Astrocyte of the cerebellum (primary cell): ENCODE data around the gene RFX5.

ENCODE experiments used
- DNase-seq: peaks from one replicate; pipeline ENCODE4 v3.0.0-alpha.2; 2011; ENCODE audit warnings: low read depth
- H3K4me3 ChIP-seq: 2 replicates; pipeline ENCODE4 v1.5.1; 2011; ENCODE audit warnings: mild to moderate bottlenecking, low read depth, low read length, moderate library complexity
- in situ Hi-C: cut with HindIII; loops from 2 replicates; pipeline ENCODE4 v1.10.0; 2017; ENCODE audit warnings: low sequenced_read_pairs
- TF ChIP-seq, protein P1 (sequence below): IDR thresholded peaks from 2 replicates; pipeline ENCODE4 v1.5.1; 2012; ENCODE audit warnings: low read length, low read depth, moderate library complexity, mild to moderate bottlenecking; ENCODE audit errors: missing control alignments

The RFX5 gene

DNA sequence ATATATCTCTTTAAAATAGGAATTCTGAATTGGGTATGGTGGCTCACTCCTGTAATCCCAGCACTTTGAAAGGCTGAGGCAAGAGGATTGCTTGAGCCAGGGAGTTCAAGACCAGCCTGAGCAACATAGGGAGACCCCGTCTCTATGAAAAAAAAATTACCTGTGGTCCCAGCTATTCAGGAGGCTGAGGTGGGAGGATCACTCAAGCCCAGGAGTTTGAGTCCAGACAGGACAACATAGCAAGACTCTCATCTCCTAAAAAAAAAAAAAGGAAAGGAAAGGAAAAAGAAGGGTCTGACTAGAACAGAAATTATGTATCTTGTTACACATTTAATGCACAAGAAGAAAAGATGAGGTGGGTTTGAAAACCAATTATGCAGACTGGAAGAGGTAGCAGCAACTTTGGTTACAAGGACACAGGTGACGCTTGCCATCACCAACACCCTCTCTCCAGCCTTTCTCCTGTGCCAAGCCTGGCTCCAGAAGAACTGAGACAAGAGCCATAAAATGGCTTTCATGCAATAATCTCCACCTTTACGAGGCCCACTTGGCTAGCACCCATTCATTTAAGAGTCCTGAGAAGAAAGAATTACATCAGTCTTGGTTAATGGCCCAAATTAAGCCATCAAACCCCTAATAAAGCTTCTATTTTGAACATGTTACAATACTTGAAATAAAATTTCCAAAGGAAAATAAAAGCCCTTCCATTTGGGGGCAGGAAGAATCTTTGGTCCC is 30.3 kb upstream of the RFX5 start:
- TF ChIP-seq, protein P1, sequence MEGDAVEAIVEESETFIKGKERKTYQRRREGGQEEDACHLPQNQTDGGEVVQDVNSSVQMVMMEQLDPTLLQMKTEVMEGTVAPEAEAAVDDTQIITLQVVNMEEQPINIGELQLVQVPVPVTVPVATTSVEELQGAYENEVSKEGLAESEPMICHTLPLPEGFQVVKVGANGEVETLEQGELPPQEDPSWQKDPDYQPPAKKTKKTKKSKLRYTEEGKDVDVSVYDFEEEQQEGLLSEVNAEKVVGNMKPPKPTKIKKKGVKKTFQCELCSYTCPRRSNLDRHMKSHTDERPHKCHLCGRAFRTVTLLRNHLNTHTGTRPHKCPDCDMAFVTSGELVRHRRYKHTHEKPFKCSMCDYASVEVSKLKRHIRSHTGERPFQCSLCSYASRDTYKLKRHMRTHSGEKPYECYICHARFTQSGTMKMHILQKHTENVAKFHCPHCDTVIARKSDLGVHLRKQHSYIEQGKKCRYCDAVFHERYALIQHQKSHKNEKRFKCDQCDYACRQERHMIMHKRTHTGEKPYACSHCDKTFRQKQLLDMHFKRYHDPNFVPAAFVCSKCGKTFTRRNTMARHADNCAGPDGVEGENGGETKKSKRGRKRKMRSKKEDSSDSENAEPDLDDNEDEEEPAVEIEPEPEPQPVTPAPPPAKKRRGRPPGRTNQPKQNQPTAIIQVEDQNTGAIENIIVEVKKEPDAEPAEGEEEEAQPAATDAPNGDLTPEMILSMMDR, result no peak
- H3K4me3 ChIP-seq, result no peak overlapping the region
- DNase-seq, result no peak
- in situ Hi-C loops, result no loop called here

DNA sequence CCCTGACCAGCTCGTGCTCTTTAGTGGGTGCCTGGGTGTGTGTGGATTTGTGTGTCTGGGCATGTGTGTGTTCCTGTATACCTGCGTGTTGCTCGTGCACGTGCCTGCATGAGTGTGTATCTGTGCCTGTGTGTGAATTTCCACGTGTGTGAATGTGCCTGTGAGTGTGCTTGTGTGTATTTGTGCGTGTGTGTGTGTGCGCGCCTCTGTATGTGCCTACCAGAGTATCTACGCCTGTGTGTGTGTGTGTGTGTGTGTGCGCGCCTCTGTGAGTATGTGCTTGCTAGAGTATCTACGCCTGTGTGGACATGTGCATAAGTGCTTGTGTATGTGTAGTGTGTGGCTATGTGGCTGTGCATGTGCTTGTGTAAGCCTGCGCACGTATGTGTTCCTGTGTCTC is 26.1 kb upstream of the RFX5 start:
- in situ Hi-C loops, result no loop called here
- DNase-seq, result no peak
- TF ChIP-seq, protein P1, result no peak
- no peak overlapping the region for H3K4me3 ChIP-seq

DNA sequence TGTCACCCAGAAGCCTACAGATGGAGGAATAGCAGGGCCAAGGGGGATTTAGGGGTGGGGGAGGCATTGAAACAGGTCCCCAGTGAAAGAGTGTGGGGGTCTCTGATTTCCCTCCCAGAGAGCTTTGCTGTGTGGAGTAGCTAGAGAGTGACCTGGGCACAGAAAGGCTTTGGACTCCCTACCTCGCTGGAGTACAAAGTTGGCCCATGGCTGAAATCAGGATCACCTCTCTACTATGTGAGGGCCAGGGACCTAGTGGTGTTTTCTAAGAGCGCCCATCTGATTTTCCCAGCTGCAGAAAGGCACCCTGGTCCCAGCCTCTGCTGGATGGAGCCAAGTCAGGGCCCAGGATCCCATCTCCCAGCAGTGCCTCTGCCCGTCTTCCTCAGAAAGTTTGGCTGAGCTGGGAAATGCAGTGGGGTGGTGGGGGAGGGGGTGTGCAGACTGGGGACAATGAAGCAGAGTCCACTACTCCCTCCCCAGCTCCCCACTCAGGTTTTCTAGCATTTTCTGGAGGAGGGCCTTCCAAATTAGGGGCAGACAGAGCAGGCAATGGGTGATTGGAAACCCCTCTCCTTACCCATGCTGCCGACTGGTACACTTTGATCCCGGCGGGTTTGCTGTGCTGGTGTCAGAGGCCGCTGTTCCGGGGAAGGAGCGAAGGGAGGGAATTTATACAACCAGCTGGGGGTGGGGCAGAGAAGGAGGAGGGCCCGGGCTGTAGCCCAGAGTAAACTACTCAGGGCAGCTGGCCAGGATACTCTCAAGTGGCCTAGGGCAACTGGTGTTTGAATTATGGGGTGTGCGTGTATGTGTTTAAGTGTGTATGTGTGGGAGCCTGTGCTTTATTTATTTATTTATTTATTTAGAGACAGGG is 25.2 kb upstream of the RFX5 start, which contains the start of gene SELENBP1:
Gene SELENBP1, minus strand, starts transcription at position 648 of the 877 bp plus-strand sequence. Its CDS starts 64 bp downstream, at position 584.
- in situ Hi-C loops, result no loop called here
- TF ChIP-seq, protein P1, result no peak
- peak within 1 kb of the TSS; percentile 39 for H3K4me3 ChIP-seq
- peak; percentile 15 for DNase-seq

DNA sequence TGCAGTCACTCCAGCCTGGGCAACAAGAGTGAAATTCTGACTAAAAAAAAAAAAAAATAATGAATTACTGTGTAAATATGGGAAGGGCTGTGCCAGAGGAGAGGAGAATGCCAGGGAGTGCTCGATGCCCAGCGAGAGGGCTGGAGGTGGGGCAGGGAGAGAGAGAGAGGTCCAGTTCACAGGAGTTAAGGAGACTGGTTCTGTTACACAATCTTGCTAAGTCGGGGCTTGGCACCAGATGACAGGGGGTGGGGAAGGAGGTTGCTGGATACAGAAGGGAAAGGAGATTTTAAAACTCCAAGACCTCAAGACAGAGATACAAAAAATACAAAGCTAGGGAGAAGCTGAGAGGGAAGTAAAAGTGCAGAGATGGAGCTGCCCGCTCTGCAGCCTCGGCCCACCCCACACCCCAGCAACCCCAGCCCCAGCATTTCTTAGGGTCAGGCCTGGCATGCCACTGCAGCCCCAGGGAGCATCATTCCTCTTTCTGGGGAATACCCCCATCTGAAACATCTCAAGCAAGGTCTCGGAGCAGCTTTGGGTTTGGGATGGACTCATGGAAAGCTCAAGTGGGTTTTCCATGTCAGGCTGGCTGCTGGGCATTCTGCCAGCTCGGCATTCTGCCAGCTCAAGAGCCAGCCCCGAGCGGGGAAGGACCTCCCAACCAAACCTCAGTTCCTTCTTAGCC is 24.5 kb upstream of the RFX5 start:
- peak overlapping the region; percentile 39 for H3K4me3 ChIP-seq
- DNase-seq, result no peak
- in situ Hi-C loops, result no loop called here
- TF ChIP-seq, protein P1, result no peak

DNA sequence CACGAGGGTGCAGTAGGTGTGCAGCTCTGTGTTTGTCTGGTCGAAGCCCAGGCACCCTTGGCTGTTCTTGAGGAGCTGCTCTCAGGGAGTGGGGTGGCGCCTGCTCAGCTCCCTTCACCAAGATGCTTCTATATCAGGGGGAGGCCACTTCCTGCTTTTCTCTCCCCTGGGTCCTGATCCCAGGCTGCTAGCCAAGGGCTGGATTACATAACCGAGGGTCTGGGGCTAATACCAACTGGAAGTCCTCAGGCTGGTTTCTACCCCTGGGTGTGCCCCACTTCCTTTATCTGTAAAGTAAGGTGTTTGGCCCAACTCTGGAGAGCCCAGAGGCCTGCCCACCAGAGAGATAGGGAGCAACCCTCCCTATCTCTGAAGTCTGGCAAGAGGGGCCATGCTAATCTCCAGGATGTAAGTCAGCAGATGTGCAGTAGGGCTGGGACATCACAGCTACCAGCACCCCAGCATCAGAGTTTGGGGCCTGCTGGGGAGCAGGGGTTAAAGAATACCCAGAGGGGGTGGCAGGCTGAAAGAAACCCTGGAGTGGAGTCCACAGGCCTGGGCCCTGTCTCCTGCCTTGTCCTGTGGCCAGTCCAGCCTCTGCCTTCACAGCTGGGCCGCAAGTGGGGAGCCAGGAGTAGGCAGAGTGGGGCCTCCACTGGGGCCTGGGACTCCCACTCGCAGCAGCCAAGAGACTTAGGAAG is 23.3 kb upstream of the RFX5 start:
- TF ChIP-seq, protein P1, result no peak
- DNase-seq, result no peak
- in situ Hi-C loops, result no loop called here
- no peak overlapping the region for H3K4me3 ChIP-seq

DNA sequence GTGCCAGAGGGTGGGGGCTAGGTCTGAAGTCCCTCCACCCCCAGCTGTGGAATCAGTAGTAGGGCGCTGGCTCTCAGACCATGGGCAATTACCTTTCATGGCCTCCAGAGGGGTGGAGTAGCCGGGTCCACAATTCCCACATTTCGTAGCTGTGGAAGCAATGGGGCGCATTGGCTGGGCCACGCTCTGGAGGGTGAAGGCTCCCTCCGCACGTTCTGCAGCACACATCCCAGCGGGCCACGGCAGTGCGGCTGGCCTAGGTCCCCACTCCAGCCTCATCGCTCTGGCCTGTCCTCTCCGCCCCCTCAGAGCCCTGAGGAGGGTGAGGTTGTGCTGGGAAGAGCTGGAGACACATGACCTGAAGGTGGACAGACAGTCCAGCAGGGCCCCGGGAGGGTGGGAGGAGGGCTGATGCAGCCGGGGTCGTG is 22.6 kb upstream of the RFX5 start:
- in situ Hi-C loops, result no loop called here
- no peak overlapping the region for H3K4me3 ChIP-seq
- DNase-seq, result no peak
- TF ChIP-seq, protein P1, result no peak
